ENCODE results near the gene KIAA0319L.

Gene KIAA0319L

DNA sequence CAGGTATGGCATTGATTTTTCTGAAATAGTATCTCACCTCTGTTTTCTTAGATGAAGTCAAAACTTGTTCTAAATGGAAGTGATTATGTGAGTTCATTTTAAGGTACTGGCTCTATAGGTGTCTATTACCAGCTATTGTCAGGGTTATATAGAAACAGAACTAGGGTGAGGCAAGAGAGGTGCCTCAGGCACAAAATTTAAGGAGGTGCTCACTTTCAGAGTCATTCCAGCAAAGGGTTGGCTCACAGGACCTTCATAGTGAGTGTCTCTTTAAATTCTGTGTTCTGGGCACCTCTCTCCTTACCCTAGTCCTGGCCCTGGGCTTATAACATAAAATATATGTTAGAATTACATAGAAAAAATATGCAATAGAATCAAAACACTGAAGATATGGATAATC, 49.3 kb downstream of the KIAA0319L start:
- TF ChIP-seq, protein P1, sequence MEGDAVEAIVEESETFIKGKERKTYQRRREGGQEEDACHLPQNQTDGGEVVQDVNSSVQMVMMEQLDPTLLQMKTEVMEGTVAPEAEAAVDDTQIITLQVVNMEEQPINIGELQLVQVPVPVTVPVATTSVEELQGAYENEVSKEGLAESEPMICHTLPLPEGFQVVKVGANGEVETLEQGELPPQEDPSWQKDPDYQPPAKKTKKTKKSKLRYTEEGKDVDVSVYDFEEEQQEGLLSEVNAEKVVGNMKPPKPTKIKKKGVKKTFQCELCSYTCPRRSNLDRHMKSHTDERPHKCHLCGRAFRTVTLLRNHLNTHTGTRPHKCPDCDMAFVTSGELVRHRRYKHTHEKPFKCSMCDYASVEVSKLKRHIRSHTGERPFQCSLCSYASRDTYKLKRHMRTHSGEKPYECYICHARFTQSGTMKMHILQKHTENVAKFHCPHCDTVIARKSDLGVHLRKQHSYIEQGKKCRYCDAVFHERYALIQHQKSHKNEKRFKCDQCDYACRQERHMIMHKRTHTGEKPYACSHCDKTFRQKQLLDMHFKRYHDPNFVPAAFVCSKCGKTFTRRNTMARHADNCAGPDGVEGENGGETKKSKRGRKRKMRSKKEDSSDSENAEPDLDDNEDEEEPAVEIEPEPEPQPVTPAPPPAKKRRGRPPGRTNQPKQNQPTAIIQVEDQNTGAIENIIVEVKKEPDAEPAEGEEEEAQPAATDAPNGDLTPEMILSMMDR (IDR thresholded peaks at IDR 0.05; ENCODE audit: borderline replicate concordance, control extremely low read depth, extremely low read depth, insufficient read depth, missing control alignments): no peak
- DNase-seq (ENCODE audit: low spot score): no peak
- in situ Hi-C loops (cut with MboI; ENCODE audit: low sequenced_read_pairs, unreplicated experiment): no loop called here

- peak; percentile 29 for DNase-seq (ENCODE audit: low spot score)
- in situ Hi-C loops (cut with MboI; ENCODE audit: low sequenced_read_pairs, unreplicated experiment): no loop called here
- TF ChIP-seq, protein P1 (IDR thresholded peaks at IDR 0.05; ENCODE audit: borderline replicate concordance, control extremely low read depth, extremely low read depth, insufficient read depth, missing control alignments): no peak
Measured at GRCh38 chr1:35506960-35507912, 50.0 kb downstream of the KIAA0319L start.

DNA sequence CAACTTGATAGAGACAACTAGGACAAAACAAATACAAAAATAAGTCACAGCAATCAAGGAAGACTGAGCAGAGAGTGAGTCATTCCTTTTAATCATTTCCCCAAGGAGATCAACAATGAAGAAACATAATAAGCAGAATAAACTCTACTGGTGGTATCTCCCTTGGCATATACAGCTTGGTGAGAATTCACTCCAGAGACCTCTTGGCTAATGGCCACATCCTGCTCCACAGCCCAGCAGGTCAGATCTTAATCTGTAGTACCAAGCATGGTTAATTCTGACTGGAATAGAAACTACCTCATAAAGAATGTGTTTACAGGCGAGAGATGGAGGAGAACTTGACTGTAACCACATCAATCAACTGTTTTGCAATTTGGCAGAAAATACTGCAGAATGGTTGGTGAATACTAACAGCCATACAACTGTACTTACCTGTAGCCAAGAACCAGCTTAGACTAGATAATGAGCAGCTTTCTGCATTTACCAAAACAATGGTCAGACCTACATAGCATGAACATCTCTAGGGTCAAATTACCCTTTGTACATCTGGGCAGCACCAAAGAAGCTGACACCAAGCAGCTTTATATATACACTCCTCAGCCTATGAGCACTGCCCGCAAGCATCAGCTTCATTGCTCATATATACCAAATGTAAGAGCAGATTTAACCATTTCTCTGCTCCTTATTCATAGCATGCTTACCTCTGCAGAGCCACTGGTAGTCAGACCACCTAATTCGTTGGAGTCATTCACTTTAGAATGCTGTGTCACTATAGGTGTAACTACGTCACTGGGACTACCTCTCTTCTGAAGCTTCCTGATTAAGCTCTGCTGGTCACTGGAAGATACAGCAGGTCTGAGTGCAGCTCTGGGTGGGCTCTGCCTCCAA, 51.0 kb downstream of the KIAA0319L start:
- in situ Hi-C loops (cut with MboI; ENCODE audit: low sequenced_read_pairs, unreplicated experiment): no loop called here
- peak; percentile 60 for DNase-seq (ENCODE audit: low spot score)
- TF ChIP-seq, protein P1 (IDR thresholded peaks at IDR 0.05; ENCODE audit: borderline replicate concordance, control extremely low read depth, extremely low read depth, insufficient read depth, missing control alignments): no peak

GRCh38 chr1:35502242-35502641, 55.0 kb downstream of the KIAA0319L start:
- in situ Hi-C loops (cut with MboI; ENCODE audit: low sequenced_read_pairs, unreplicated experiment): no loop called here
- no peak for DNase-seq (ENCODE audit: low spot score)
- TF ChIP-seq, protein P1 (IDR thresholded peaks at IDR 0.05; ENCODE audit: borderline replicate concordance, control extremely low read depth, extremely low read depth, insufficient read depth, missing control alignments): no peak

DNA sequence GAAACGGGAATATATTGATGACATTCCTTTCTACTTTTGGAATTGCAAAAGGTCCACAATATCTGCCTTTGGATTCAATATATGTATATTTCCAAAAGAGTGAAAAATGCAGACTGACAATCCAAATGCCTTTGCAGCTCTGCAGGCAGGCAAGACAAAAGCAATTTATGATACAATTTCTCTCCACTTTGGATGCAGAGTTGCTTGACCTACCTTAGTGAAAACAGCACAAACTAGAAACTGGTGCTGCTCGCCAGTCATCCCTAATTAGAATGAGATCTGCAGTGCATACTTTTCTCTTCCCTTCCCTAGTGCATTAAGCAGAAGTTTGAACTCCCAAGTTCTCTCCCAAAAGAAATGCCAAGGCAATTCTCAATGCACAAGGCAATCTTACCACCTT, 56.8 kb downstream of the KIAA0319L start:
- TF ChIP-seq, protein P1 (IDR thresholded peaks at IDR 0.05; ENCODE audit: borderline replicate concordance, control extremely low read depth, extremely low read depth, insufficient read depth, missing control alignments): no peak
- in situ Hi-C loops (cut with MboI; ENCODE audit: low sequenced_read_pairs, unreplicated experiment): no loop called here
- no peak for DNase-seq (ENCODE audit: low spot score)

DNA sequence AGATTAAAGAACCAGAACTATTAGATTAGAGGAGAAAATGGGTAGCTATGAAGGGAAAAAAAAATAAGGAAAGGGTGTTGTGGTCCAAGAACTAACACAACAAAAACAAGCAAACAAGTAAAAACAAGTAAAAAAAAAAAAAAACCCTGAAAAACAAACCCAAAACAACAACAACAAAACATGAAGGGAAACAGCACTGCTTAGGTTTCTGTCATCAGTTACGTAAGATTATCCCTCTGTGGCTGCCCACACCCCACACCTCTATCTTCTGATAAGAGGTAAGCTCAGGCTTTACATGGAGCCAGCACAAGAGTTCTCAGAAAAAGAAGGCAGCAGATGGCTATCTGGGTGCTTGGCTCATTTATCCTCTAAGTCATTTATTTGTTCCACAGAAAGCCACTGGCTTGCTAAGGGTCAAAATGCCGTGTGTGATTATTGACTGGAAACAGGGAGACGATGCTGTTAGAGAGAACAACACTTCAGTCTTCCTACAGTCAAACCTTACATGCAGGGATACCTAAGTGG, 57.5 kb downstream of the KIAA0319L start:
- DNase-seq (ENCODE audit: low spot score): no peak
- in situ Hi-C loops (cut with MboI; ENCODE audit: low sequenced_read_pairs, unreplicated experiment): no loop called here
- TF ChIP-seq, protein P1 (IDR thresholded peaks at IDR 0.05; ENCODE audit: borderline replicate concordance, control extremely low read depth, extremely low read depth, insufficient read depth, missing control alignments): no peak

All from GM13976 (cell line).